Neural cell (in vitro differentiated cells): Measurements from ENCODE around the gene ARNT2. TPM values are rescaled to one million over a fixed set of nuclear protein-coding genes. Genes with fewer than 3 reads are reported as not detected.

Experiments
- H2AFZ ChIP-seq: fragments of 200-600, 300-800 bp; sonication (generic), shearing (Covaris generic); 2 replicates; pipeline ENCODE4 v1.6.0; 2014; ENCODE audit warnings: low read depth, mild to moderate bottlenecking, antibody characterized with exemption, low read length, moderate library complexity
- H3F3A ChIP-seq: fragments of 200-600 bp; shearing (Covaris generic); 2 replicates; pipeline ENCODE4 v1.6.1; 2016; ENCODE audit warnings: mild to moderate bottlenecking, moderate library complexity, mixed read lengths, antibody characterized with exemption, low read length; ENCODE audit not compliant: insufficient read depth, poor library complexity, severe bottlenecking
- H3K27ac ChIP-seq: fragments of 200-600, 300-800 bp; sonication (generic), shearing (Covaris generic); 2 replicates; pipeline ENCODE4 v1.5.1; 2014; ENCODE audit warnings: mild to moderate bottlenecking, low read length, moderate library complexity
- H3K27me3 ChIP-seq: fragments of 300-800, 200-600 bp; sonication (generic), shearing (Covaris generic); 2 replicates; pipeline ENCODE4 v1.6.0; 2014; ENCODE audit warnings: mild to moderate bottlenecking, low read depth, low read length, moderate library complexity; ENCODE audit not compliant: insufficient read depth
- H3K36me3 ChIP-seq: fragments of 300-800, 200-600 bp; sonication (generic), shearing (Covaris generic); 2 replicates; pipeline ENCODE4 v1.5.1; 2014; ENCODE audit warnings: mild to moderate bottlenecking, antibody characterized with exemption, low read length, moderate library complexity; ENCODE audit not compliant: insufficient read depth
- H3K4me2 ChIP-seq: fragments of 300-800, 200-600 bp; sonication (generic), shearing (Covaris generic); 2 replicates; pipeline ENCODE4 v1.6.0; 2014; ENCODE audit warnings: mild to moderate bottlenecking, low read length
- H3K4me3 ChIP-seq: fragments of 300-800, 200-600 bp; sonication (generic), shearing (Covaris generic); 2 replicates; pipeline ENCODE4 v1.5.1; 2014; ENCODE audit warnings: mild to moderate bottlenecking, low read length, moderate library complexity
- H3K79me2 ChIP-seq: fragments of 200-600 bp; shearing (Covaris generic); replicated peaks from 2 replicates; pipeline ENCODE4 v1.6.0; 2014; ENCODE audit warnings: mild to moderate bottlenecking, low read length, moderate library complexity; ENCODE audit not compliant: insufficient read depth
- H3K9ac ChIP-seq: fragments of 300-800, 200-600 bp; sonication (generic), shearing (Covaris generic); 2 replicates; pipeline ENCODE4 v1.6.1; 2016; ENCODE audit warnings: mild to moderate bottlenecking, low read length, mixed read lengths
- H3K9me2 ChIP-seq: fragments of 200-600 bp; shearing (Covaris generic); 2 replicates; pipeline ENCODE4 v1.6.1; 2016; ENCODE audit warnings: mild to moderate bottlenecking, low read length, mixed read lengths; ENCODE audit not compliant: insufficient read depth
- H3K9me3 ChIP-seq: fragments of 200-600, 300-800 bp; sonication (generic), shearing (Covaris generic); 2 replicates; pipeline ENCODE4 v1.6.1; 2016; ENCODE audit warnings: mild to moderate bottlenecking, mixed run types, low read length, moderate library complexity, mixed read lengths
- H4K20me1 ChIP-seq: fragments of 200-600 bp; shearing (Covaris generic); 2 replicates; pipeline ENCODE4 v1.6.1; 2016; ENCODE audit warnings: mild to moderate bottlenecking, mixed run types; ENCODE audit not compliant: insufficient read depth
- CTCF ChIP-seq: fragments of 450-650 bp; IDR thresholded peaks from 2 replicates; pipeline ENCODE4 v1.5.1; 2014; ENCODE audit warnings: antibody characterized with exemption, mild to moderate bottlenecking, moderate library complexity; ENCODE audit not compliant: poor library complexity, severe bottlenecking
- EP300 ChIP-seq: fragments of 450-650 bp; conservative IDR thresholded peaks from 2 replicates; pipeline ENCODE4 v1.6.1; 2014; ENCODE audit warnings: antibody characterized with exemption, mild to moderate bottlenecking, moderate library complexity; ENCODE audit not compliant: poor library complexity, severe bottlenecking
- EZH2 ChIP-seq: fragments of 200-600, 300-800 bp; shearing (Covaris generic), sonication (generic); IDR thresholded peaks from 2 replicates; pipeline ENCODE4 v1.6.1; 2014; ENCODE audit warnings: antibody characterized with exemption, low read length, borderline replicate concordance, mild to moderate bottlenecking; ENCODE audit not compliant: insufficient read depth, poor library complexity, severe bottlenecking
- RAD21 ChIP-seq: fragments of 450-650 bp; conservative IDR thresholded peaks from 2 replicates; pipeline ENCODE4 v1.6.1; 2014; ENCODE audit warnings: antibody characterized with exemption, mild to moderate bottlenecking, moderate library complexity
- REST ChIP-seq: IDR thresholded peaks from 2 replicates; pipeline ENCODE4 v1.6.1; 2012; ENCODE audit warnings: borderline replicate concordance
- SMC3 ChIP-seq: fragments of 450-650 bp; conservative IDR thresholded peaks from 2 replicates; pipeline ENCODE4 v1.6.1; 2014; ENCODE audit warnings: antibody characterized with exemption, mild to moderate bottlenecking, moderate library complexity; ENCODE audit not compliant: poor library complexity
- TAF1 ChIP-seq: IDR thresholded peaks from 2 replicates; pipeline ENCODE4 v1.6.1; 2012; ENCODE audit warnings: low read depth
- polyA plus RNA-seq: library from polyadenylated mRNA; depleted of rRNA; stranded (reverse); fragments of >200 nt; gene quantifications from 2 replicates; pipeline ENCODE4 v1.2.3, GENCODE V29; 2014

ARNT2 gene
- polyA plus RNA-seq, 1 donor from 2014 or later, result 41.2 TPM

- TF ChIP-seq EP300 (no peak), CTCF (no peak), SMC3 (no peak), RAD21 (no peak)
- H3K27me3 ChIP-seq, result no peaks in the 10 kb centered on the region
- no peaks in the 10 kb centered on the region for H4K20me1 ChIP-seq
- H2AFZ ChIP-seq, result no peak overlapping the region
- H3K79me2 ChIP-seq, result peaks cover 4% of the 10 kb centered on the region
- H3K4me3 ChIP-seq, result no peak overlapping the region
- H3K4me2 ChIP-seq, result no peak overlapping the region
- no peak overlapping the region for H3K9ac ChIP-seq
- H3K9me2 ChIP-seq, result no peaks in the 10 kb centered on the region
- H3K9me3 ChIP-seq, result no peaks in the 10 kb centered on the region
- no peak overlapping the region for H3K27ac ChIP-seq
- H3F3A ChIP-seq, result no peaks in the 10 kb centered on the region
- H3K36me3 ChIP-seq, result no peaks in the 10 kb centered on the region
Observed at GRCh38 chr15:80455051-80455648, 51.0 kb downstream of the ARNT2 start.

GRCh38 chr15:80455668-80456442 lies 51.7 kb downstream of the ARNT2 start:
- no peak overlapping the region for H2AFZ ChIP-seq
- H3K79me2 ChIP-seq, result peaks cover 4% of the 10 kb centered on the region
- H3K9ac ChIP-seq, result no peak overlapping the region
- TF ChIP-seq CTCF, result peak; percentile 95
- TF ChIP-seq TAF1, result no peak
- TF ChIP-seq RAD21, result peak; percentile 94
- no peak for TF ChIP-seq EP300
- TF ChIP-seq SMC3, result peak; percentile 95
- no peak overlapping the region for H3K4me3 ChIP-seq
- no peak overlapping the region for H3K27ac ChIP-seq
- H3K9me2 ChIP-seq, result no peaks in the 10 kb centered on the region
- no peaks in the 10 kb centered on the region for H4K20me1 ChIP-seq
- no peaks in the 10 kb centered on the region for H3K27me3 ChIP-seq
- no peaks in the 10 kb centered on the region for H3F3A ChIP-seq
- H3K36me3 ChIP-seq, result no peaks in the 10 kb centered on the region
- H3K9me3 ChIP-seq, result no peaks in the 10 kb centered on the region
- no peak overlapping the region for H3K4me2 ChIP-seq

GRCh38 chr15:80456517-80457492 lies 52.6 kb downstream of the ARNT2 start:
- Histone ChIP-seq H2AFZ (no peak overlapping the region), H3K4me2 (no peak overlapping the region), H3K27ac (no peak overlapping the region), H3F3A (no peaks in the 10 kb centered on the region), H3K36me3 (no peaks in the 10 kb centered on the region), H3K9me3 (no peaks in the 10 kb centered on the region), H3K27me3 (no peaks in the 10 kb centered on the region), H3K79me2 (peaks cover 4% of the 10 kb centered on the region), H4K20me1 (no peaks in the 10 kb centered on the region), H3K9ac (no peak overlapping the region), H3K9me2 (no peaks in the 10 kb centered on the region), H3K4me3 (no peak overlapping the region)
- TF ChIP-seq REST (no peak), CTCF (no peak), RAD21 (no peak), EP300 (no peak), TAF1 (no peak), EZH2 (no peak), SMC3 (no peak)
